Measurements from ENCODE around the gene DCP1A.

DCP1A gene

DNA sequence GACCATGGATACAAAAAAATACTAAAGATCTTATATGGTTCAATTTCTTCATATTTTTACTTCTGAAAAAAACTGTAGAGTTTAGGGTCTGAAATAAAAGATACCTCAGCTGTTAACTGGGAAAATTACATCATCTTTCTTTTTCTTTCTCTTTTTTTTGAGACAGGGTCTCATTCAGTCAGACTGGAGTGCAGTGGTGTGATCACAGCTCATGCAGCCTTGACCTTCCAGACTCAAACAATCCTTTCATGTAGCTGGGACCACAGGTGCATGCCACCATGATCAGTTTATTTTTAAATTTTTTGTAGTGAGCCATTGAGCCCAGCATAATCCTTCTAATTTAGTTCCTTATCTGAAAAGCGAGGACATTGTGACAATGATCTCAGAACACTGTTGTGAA is 51.9 kb downstream of the DCP1A start:
- DNase-seq (ENCODE audit: extremely low spot score), result no peak
- POLR2A ChIA-PET, result no interaction called here
- TF ChIP-seq, protein P1, sequence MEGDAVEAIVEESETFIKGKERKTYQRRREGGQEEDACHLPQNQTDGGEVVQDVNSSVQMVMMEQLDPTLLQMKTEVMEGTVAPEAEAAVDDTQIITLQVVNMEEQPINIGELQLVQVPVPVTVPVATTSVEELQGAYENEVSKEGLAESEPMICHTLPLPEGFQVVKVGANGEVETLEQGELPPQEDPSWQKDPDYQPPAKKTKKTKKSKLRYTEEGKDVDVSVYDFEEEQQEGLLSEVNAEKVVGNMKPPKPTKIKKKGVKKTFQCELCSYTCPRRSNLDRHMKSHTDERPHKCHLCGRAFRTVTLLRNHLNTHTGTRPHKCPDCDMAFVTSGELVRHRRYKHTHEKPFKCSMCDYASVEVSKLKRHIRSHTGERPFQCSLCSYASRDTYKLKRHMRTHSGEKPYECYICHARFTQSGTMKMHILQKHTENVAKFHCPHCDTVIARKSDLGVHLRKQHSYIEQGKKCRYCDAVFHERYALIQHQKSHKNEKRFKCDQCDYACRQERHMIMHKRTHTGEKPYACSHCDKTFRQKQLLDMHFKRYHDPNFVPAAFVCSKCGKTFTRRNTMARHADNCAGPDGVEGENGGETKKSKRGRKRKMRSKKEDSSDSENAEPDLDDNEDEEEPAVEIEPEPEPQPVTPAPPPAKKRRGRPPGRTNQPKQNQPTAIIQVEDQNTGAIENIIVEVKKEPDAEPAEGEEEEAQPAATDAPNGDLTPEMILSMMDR (IDR thresholded peaks at IDR 0.05; ENCODE audit: control extremely low read depth, extremely low read depth, low read depth, missing control alignments), result no peak
- CTCF ChIA-PET, result interaction anchor here (1.3 to 1.9 kb wide), 2 partner anchors 9 to 12 kb away, joined by 3 to 9 read pairs; no protein-coding TSS in a partner anchor

DNA sequence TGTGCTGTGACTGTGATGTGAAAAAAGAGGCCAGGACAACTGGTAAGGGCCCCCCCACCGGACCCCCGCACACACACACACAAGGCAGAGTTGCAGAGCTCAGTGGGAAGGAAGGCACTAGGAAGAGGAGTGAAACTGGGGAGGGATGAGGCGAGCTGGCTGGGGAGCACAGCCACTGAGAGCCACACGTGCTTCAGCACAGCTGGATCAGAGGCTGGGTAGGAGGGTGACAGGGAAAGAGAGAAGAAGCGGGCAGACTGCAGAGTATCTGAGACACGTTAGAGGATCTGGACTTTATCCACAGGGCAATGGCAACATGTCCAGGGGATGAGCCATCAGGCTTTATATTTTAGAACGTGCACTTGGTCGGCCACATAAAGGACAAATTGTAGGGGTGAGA is 53.5 kb downstream of the DCP1A start:
- DNase-seq (ENCODE audit: extremely low spot score), result no peak
- ChIA-PET POLR2A (no interaction called here), CTCF (interaction anchor here (0.7 kb wide), 1 partner anchor 23 kb away, joined by 3 read pairs; no protein-coding TSS in a partner anchor)
- TF ChIP-seq, protein P1 (IDR thresholded peaks at IDR 0.05; ENCODE audit: control extremely low read depth, extremely low read depth, low read depth, missing control alignments), result no peak

DNA sequence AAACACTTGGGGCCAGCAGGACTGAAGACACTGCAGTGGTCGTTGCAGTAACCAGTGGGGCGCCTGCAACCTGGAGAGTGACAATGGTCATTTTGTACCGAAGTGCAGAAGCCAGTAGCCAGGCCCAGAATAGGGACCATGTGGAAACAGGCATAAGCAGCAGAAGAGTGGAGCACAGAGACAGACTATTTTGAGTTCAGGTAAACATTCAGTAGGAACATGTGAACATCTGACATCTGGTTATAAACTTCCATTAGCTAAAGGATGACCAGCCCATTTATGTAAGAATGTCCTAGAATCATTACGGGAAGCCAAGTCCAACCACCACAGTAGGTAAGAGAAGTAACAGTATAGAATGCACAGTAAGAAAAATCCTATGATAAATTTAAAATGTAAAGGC is 59.1 kb downstream of the DCP1A start:
- TF ChIP-seq, protein P1 (IDR thresholded peaks at IDR 0.05; ENCODE audit: control extremely low read depth, extremely low read depth, low read depth, missing control alignments), result no peak
- DNase-seq (ENCODE audit: extremely low spot score), result no peak
- ChIA-PET POLR2A (no interaction called here), CTCF (interaction anchor here (1.1 to 1.7 kb wide), 3 partner anchors 11 to 92 kb away, joined by 3 to 8 read pairs (median 3); no protein-coding TSS in a partner anchor)

DNA sequence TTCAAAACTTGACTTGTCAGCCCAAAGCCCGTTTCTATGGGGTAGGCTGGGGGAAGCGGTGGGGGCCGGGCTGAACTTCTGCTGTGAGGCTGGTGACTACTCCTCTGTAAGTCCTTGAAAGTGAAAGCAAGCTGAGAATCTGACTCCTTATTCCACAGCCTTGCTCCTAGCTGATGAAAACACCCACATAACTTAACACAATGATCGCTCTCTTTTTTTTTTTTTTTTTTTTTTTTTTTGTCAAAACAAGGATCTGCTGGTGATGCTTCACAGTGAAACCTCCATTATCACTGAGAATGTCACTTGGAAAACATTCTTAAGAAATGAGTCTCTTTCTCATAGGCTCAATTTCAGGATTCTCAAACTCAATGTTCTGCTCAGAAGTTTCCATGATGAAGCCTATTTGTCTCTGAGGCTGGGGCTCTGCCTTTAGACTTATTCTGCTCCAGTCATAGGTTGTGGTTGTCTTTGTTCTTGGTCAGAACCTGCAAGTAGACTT is 60.2 kb downstream of the DCP1A start:
- TF ChIP-seq, protein P1 (IDR thresholded peaks at IDR 0.05; ENCODE audit: control extremely low read depth, extremely low read depth, low read depth, missing control alignments), result no peak
- CTCF ChIA-PET, result interaction anchor here (1.1 to 1.9 kb wide), 4 partner anchors 9 to 91 kb away, joined by 3 to 9 read pairs (median 6); no protein-coding TSS in a partner anchor
- POLR2A ChIA-PET, result interaction anchor here (0.5 kb wide), 1 partner anchor 22 kb away, joined by 4 read pairs; no protein-coding TSS in a partner anchor
- no peak for DNase-seq (ENCODE audit: extremely low spot score)

DNA sequence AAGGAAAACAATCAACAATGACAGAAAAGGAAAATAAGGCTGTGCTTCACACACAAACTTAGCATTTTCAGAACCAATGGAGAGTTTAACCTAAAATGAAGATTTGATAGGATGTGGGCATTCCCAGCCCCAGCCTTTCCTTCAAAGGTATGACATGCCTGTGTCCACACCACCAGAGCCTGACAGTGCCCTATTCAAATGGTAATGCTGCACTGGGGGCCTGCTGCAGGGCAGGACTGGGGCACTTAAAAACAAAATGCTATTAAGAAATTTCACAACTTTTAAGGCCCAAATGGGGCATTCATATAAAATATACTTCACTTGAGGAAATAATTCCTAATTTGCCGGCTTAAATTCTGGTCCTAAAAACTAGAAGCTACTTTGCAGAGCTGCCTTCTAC is 60.6 kb downstream of the DCP1A start:
- ChIA-PET POLR2A (no interaction called here), CTCF (interaction anchor here (1.1 to 1.9 kb wide), 4 partner anchors 9 to 90 kb away, joined by 3 to 9 read pairs (median 6); no protein-coding TSS in a partner anchor)
- TF ChIP-seq, protein P1 (IDR thresholded peaks at IDR 0.05; ENCODE audit: control extremely low read depth, extremely low read depth, low read depth, missing control alignments), result no peak
- no peak for DNase-seq (ENCODE audit: extremely low spot score)

DNA sequence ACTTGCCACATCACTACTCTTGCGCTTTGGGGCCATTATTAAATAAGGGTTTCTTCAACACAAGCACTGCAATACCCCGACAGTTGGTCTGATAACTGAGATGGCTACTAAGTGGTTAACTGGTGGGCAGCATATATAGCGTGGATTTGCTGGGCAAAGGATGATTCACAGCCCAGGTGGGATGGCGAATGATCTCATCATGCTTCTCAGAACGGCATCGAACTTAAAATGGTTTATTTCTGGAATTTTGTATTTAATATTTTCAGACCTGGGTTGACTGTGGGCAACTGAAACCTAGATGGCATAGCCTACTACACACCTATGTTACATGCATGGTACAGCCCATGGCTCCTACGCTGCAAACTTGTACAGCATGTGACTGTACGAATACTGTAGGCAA is 64.8 kb downstream of the DCP1A start:
- no peak for DNase-seq (ENCODE audit: extremely low spot score)
- ChIA-PET CTCF (no interaction called here), POLR2A (no interaction called here)
- TF ChIP-seq, protein P1 (IDR thresholded peaks at IDR 0.05; ENCODE audit: control extremely low read depth, extremely low read depth, low read depth, missing control alignments), result no peak
